Measurements from ENCODE around the gene CKLF.

GRCh38 chr16:66521252-66521713 lies 31.1 kb upstream of the CKLF start:
- TF ChIP-seq CTCF (IDR thresholded peaks at IDR 0.05) (no peak), EZH2 (IDR thresholded peaks at IDR 0.05; ENCODE audit: borderline replicate concordance, insufficient read depth, low read depth, low read length, poor library complexity, severe bottlenecking) (no peak)
